ENCODE data around the gene TAPBPL.
"Not testable (repeated sequence)": the region's sequence is repeated elsewhere in the genome, so short reads cannot be mapped to it uniquely, and the experiment has no call there.

Gene TAPBPL, protein sequence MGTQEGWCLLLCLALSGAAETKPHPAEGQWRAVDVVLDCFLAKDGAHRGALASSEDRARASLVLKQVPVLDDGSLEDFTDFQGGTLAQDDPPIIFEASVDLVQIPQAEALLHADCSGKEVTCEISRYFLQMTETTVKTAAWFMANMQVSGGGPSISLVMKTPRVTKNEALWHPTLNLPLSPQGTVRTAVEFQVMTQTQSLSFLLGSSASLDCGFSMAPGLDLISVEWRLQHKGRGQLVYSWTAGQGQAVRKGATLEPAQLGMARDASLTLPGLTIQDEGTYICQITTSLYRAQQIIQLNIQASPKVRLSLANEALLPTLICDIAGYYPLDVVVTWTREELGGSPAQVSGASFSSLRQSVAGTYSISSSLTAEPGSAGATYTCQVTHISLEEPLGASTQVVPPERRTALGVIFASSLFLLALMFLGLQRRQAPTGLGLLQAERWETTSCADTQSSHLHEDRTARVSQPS
- long read RNA-seq, donor 1, transcript TAPBPL-201 (7 exons, 1,741 nt) = major isoform, 8 of 20 reads
- long read RNA-seq, donor 1, partial matches to known transcripts = 12 of 20 reads
- long read RNA-seq, donor 1, other reads (novel, unspliced or antisense) = 0 of 20 reads
- long read RNA-seq, donor 2, partial matches to known transcripts = 0 of 4 reads
- long read RNA-seq, donor 2, other reads (novel, unspliced or antisense) = 0 of 4 reads
- long read RNA-seq, donor 3, partial matches to known transcripts = 11 of 15 reads
- long read RNA-seq, donor 3, other reads (novel, unspliced or antisense) = 0 of 15 reads
- long read RNA-seq, donor 4, partial matches to known transcripts = 0 of 3 reads
- long read RNA-seq, donor 4, other reads (novel, unspliced or antisense) = 0 of 3 reads
- long read RNA-seq, donor 5, transcript TAPBPL-201 (7 exons, 1,741 nt) = major isoform, 6 of 16 reads
- long read RNA-seq, donor 5, partial matches to known transcripts = 10 of 16 reads
- long read RNA-seq, donor 5, other reads (novel, unspliced or antisense) = 0 of 16 reads
- long read RNA-seq, donor 6, partial matches to known transcripts = 0 of 1 reads
- long read RNA-seq, donor 6, other reads (novel, unspliced or antisense) = 0 of 1 reads
- long read RNA-seq, donor 7, transcript TAPBPL-201 (7 exons, 1,741 nt) = major isoform, 5 of 21 reads
- long read RNA-seq, donor 7, partial matches to known transcripts = 16 of 21 reads
- long read RNA-seq, donor 7, other reads (novel, unspliced or antisense) = 0 of 21 reads
- long read RNA-seq, donor 8, partial matches to known transcripts = 8 of 12 reads
- long read RNA-seq, donor 8, other reads (novel, unspliced or antisense) = 0 of 12 reads

GRCh38 chr12:6451348-6452244 is at the start of gene TAPBPL:
TSS of gene TAPBPL (plus strand) at chr12:6452042. CDS start at chr12:6452249, 207 bp downstream.
- DNase-seq = peak; percentile 90

DNA sequence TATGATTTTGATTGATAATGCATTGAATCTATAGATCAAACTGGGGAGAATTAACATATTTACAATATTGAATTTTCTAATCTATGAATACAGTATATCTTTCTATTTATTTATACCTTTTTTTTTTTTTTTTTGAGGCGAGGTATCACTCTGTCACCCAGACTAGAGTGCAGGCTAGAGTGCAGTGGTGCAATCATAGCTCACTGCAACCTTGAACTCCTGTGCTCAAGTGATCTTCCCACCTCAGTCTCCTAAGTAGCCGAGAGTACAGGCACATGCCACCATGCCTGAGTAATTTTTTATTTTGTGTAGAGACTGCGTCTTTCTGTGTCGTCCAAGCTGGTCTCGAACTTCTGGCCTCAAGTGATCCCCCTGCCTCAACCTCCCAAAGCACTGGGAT is 47.5 kb upstream of the TAPBPL start:
- DNase-seq = no peak

- no peak for DNase-seq
Observed at GRCh38 chr12:6405963-6406362, 45.9 kb upstream of the TAPBPL start.

DNA sequence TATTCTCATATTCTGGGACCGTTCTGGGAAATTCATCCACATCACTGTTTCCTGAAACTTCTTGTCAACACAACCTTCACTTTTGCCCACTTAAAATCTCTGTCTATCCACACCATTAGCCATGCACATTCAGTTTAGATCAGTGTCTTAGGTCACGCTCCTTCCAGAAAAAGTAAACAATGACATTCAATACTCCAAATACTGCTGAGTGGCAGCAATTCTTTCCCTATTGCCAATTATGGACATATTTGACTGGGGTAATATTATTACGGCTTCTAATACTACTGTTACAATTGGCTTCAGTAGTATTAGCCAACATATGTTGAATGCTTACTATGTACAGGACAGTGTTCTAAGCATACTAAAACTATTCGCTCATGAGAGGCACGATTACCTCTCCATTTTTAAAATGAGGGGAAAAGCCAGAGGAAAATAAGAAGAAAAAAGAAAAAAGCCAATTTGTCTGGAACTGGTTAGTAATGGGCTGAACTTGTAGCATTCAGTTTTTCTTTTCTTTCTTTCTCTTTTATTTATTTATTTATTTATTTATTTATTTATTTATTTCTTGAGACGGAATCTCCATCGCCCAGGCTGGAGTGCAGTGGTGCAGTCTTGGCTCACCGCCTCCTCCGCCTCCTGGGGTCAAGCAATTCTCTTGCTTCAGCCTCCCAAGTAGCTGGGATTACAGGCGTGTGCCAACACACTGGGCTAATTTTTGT is 44.4 kb upstream of the TAPBPL start:
- no peak for DNase-seq

DNA sequence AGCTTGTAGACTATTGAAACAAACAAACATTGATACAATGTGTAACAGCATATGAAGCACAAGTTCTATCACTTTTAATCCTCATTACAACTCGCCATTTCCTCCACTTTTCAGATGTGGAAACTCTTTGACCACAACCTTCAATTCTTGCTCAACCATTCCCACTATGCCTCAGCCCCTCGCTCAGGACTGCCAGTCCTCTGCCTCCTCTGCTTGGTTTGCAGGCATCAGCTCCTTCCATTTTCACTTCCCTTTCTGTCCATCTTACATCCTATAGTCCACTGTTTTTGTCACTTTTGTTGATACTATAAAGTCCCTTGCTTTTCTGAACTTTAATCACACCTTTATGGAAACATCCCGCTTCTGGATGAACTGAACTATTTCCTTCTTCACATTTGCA is 35.2 kb upstream of the TAPBPL start:
- DNase-seq = no peak

GRCh38 chr12:6418796-6419195 is 33.0 kb upstream of the TAPBPL start:
- DNase-seq = no peak

GRCh38 chr12:6420364-6420763 is 31.5 kb upstream of the TAPBPL start:
- DNase-seq = no peak

- peak; percentile 60 for DNase-seq
Observed at GRCh38 chr12:6423267-6424007, 28.4 kb upstream of the TAPBPL start.

- no peak for DNase-seq
Observed at GRCh38 chr12:6424008-6424347, 27.9 kb upstream of the TAPBPL start.

DNA sequence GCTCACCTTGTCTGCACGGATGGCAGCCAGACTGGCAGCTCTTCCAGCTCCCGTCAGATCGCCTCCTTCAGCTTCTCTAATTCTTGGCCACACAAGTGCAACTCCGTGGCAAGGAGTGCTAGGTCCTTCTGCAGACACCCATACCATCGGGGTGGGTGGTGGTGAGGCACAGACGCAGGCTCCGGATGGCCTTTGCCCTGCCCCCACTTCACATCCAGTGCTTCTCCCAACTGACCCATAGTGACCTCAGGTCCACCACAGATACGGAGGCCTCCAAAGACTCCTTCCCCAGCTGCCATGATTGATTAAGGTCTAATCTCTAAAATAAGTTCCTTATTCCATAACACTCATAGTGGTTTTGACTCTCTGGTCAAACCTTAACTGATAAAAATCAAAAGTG is 27.0 kb upstream of the TAPBPL start:
- DNase-seq = no peak

GRCh38 chr12:6425590-6426531 is 26.0 kb upstream of the TAPBPL start:
- DNase-seq = no peak

GRCh38 chr12:6426882-6427671 is 24.8 kb upstream of the TAPBPL start:
- DNase-seq = no peak

GRCh38 chr12:6427796-6428195 is 24.0 kb upstream of the TAPBPL start:
- DNase-seq = not testable (repeated sequence)

DNA sequence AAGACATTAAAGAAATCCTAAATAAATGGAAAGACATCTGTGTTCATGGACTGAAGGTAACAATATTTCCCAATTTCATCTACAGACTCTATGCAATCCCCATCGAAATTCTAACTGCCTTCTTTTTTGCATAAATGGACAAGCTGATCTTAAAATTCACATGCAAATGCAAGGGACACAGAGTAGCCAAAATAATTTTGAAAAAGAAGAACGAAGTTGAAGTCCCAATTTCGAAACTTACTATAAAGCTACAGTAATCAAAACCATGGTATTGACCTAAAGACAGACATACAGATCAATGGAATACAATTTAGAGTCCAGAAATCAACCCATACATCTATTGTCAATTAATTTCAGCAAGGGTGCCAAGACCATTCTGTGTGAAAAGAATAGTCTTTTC is 23.5 kb upstream of the TAPBPL start:
- no peak for DNase-seq

DNA sequence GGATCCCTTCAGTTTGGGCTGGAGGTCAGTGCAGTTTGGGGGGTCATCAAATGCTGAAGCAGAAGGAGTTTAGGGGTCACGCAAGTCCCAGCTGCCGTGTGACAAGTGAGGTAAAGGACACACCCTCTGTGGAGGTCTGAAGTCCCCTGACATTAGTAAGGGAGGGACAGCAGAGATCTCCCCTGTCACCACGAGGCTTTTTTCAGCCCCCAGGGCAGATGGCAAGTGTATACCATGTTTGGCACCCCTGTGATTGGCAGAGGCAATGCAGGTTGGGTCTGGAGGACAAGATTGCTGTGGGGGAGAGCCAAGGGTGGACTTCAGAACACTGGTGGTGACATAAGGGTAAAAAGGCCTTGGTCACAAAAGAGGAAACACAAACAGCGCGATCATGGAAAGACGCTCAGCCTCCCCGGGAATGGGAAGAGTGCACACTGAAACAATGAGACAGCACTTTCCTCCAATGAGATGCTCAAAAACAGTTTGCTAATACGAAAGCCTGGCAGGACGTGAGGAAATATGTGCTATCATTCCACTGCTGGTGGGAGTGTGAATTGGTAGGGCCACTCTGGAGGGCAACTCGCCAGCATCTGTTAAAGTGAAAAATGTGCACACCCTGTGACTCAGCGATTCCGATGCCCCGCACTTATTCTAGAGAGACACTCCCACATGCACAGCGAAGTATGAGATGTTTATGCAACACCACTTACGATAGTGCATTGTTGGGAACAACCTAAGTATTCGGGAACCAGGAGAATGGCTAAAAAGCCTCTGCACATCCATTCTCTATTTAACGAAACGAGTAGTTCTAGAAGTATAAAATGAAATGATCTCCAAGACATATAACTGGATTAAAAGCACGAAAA is 21.5 kb upstream of the TAPBPL start:
- DNase-seq = no peak

- no peak for DNase-seq
Observed at GRCh38 chr12:6432991-6433390, 18.9 kb upstream of the TAPBPL start.
